Globus pallidus (tissue), 1 donor: ENCODE data around the gene CDH4.
"Not testable (repeated sequence)": the region's sequence is repeated elsewhere in the genome, so short reads cannot be mapped to it uniquely, and the experiment has no call there.

ENCODE experiments used
- DNase-seq: peaks from one replicate; pipeline ENCODE4 v3.0.0-alpha.2; 2015; ENCODE audit warnings: low spot score

CDH4 gene

GRCh38 chr20:61981691-61982090 is 729.6 kb downstream of the CDH4 start:
- not testable (repeated sequence) for DNase-seq

- DNase-seq = no peak
These were observed 730.3 kb downstream of the CDH4 start for GRCh38 chr20:61982191-61982950.

- DNase-seq = no peak
These were observed 730.9 kb downstream of the CDH4 start for GRCh38 chr20:61982951-61983315.

- no peak for DNase-seq
These were observed 731.9 kb downstream of the CDH4 start for GRCh38 chr20:61983965-61984364.

GRCh38 chr20:61984431-61984830 is 732.4 kb downstream of the CDH4 start:
- DNase-seq = not testable (repeated sequence)

- no peak for DNase-seq
These were observed 733.0 kb downstream of the CDH4 start for GRCh38 chr20:61985096-61985495.

GRCh38 chr20:61986762-61987321 is 734.8 kb downstream of the CDH4 start:
- no peak for DNase-seq

GRCh38 chr20:61988665-61989064 is 736.6 kb downstream of the CDH4 start:
- DNase-seq = no peak

GRCh38 chr20:61989741-61990140 is 737.7 kb downstream of the CDH4 start:
- no peak for DNase-seq
